Vagina (tissue), 2 donors: ENCODE data around the gene CHCHD4. TPM values are rescaled to one million over a fixed set of nuclear protein-coding genes. Genes with fewer than 3 reads are reported as not detected.

ENCODE experiments used
- DNase-seq, 2 donors: peaks; one replicate each; pipeline ENCODE4 v3.0.0-alpha.2; 2017; ENCODE audit errors: extremely low spot score in 2 of 2
- H3K27ac ChIP-seq: fragments of 200-600 bp; sonication (generic); one replicate; pipeline ENCODE4 v1.5.1; 2019
- H3K27me3 ChIP-seq: fragments of 200-600 bp; sonication (generic); one replicate; pipeline ENCODE4 v1.5.1; 2019
- H3K36me3 ChIP-seq, 2 donors: fragments of 200-600 bp; sonication (generic); one replicate each; pipeline ENCODE4 v1.5.1; 2017 to 2019
- H3K4me1 ChIP-seq: fragments of 200-600 bp; sonication (generic); one replicate; pipeline ENCODE4 v1.5.1; 2019
- H3K4me3 ChIP-seq, 2 donors: fragments of 200-600 bp; sonication (generic); 1 replicate in 1 of 2; 2 replicates in 1 of 2; pipeline ENCODE4 v1.5.1; 2016 to 2019
- H3K9me3 ChIP-seq: fragments of 200-600 bp; sonication (generic); one replicate; pipeline ENCODE4 v1.5.1; 2019
- POLR2A ChIP-seq, 2 donors: fragments of 450-650 bp; IDR thresholded peaks; one replicate each; pipeline ENCODE4 v1.6.1; 2017; ENCODE audit warnings: antibody characterized with exemption in 2 of 2, mild to moderate bottlenecking in 2 of 2, moderate library complexity in 2 of 2
- POLR2AphosphoS5 ChIP-seq, 2 donors: sonication (generic); formaldehyde crosslinking; IDR thresholded peaks; one replicate each; pipeline ENCODE4 v1.9.0; 2017; ENCODE audit warnings: antibody characterized with exemption in 2 of 2, mild to moderate bottlenecking in 2 of 2, low read depth in 1 of 2; ENCODE audit not compliant: insufficient read depth in 1 of 2
- intact Hi-C: fragments of 100-400 bp; cut with DNase I; formaldehyde crosslinking; loops from one replicate; pipeline ENCODE4 v1.15.1; 2023
- total RNA-seq: library from RNA; depleted of rRNA; stranded (reverse); fragments of >200 nt; gene quantifications from one replicate; pipeline ENCODE4 v1.2.3, GENCODE V29; 2016
- TF ChIP-seq, protein P1 (sequence below), 3 experiments: fragments of 450-650 bp in 2 of 3; fragments of 200-600 bp in 1 of 3; sonication (generic) in 1 of 3; IDR thresholded peaks; one replicate each; pipeline ENCODE4 v1.5.1; 2017 to 2019; ENCODE audit warnings: antibody characterized with exemption in 3 of 3, mild to moderate bottlenecking in 2 of 3, moderate library complexity in 2 of 3

Gene CHCHD4
- total RNA-seq, 1 donor from 2014 or later: 10.6 TPM

GRCh38 chr3:14141144-14141543, 16.5 kb upstream of the CHCHD4 start:
- H3K27ac ChIP-seq: no peak overlapping the region
- H3K9me3 ChIP-seq: no peaks in the 10 kb centered on the region
- H3K36me3 ChIP-seq: peaks cover 0 to 37% of the 10 kb centered on the region in 2 donors
- DNase-seq: no peak
- H3K4me1 ChIP-seq: peaks cover 46% of the 10 kb centered on the region
- H3K27me3 ChIP-seq: no peaks in the 10 kb centered on the region
- H3K4me3 ChIP-seq: no peak overlapping the region
- intact Hi-C loops: no loop called here
- TF ChIP-seq POLR2AphosphoS5 (IDR thresholded peaks at IDR 0.05; ENCODE audit: insufficient read depth in 1 of 2, low read depth in 1 of 2): no peak
- no peak for TF ChIP-seq POLR2A (IDR thresholded peaks at IDR 0.05)
- TF ChIP-seq, protein P1, sequence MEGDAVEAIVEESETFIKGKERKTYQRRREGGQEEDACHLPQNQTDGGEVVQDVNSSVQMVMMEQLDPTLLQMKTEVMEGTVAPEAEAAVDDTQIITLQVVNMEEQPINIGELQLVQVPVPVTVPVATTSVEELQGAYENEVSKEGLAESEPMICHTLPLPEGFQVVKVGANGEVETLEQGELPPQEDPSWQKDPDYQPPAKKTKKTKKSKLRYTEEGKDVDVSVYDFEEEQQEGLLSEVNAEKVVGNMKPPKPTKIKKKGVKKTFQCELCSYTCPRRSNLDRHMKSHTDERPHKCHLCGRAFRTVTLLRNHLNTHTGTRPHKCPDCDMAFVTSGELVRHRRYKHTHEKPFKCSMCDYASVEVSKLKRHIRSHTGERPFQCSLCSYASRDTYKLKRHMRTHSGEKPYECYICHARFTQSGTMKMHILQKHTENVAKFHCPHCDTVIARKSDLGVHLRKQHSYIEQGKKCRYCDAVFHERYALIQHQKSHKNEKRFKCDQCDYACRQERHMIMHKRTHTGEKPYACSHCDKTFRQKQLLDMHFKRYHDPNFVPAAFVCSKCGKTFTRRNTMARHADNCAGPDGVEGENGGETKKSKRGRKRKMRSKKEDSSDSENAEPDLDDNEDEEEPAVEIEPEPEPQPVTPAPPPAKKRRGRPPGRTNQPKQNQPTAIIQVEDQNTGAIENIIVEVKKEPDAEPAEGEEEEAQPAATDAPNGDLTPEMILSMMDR (IDR thresholded peaks at IDR 0.05): no peak

DNA sequence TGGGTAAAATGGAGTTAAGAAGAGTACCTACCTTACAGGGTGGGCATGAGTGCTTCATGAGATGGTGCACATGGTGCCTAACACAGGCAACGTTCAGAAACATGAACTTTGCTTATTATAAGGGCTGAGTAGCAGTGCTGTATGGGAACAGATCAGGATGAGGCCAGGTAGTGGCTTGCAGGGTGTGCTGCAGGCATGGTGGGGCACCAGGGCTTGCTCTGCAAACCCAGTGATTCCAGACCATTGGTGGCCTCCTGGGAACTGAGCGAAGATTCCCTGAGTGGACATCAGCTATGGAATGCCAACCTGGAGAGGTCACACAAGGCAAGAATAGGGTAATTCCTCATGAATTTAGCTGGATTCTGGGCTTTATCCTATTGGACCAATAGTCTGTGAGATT, 16.0 kb upstream of the CHCHD4 start:
- TF ChIP-seq, protein P1 (IDR thresholded peaks at IDR 0.05): no peak
- TF ChIP-seq POLR2A (IDR thresholded peaks at IDR 0.05) (no peak), POLR2AphosphoS5 (IDR thresholded peaks at IDR 0.05; ENCODE audit: insufficient read depth in 1 of 2, low read depth in 1 of 2) (no peak)
- Histone ChIP-seq H3K36me3 (peaks cover 0 to 38% of the 10 kb centered on the region in 2 donors), H3K27ac (no peak overlapping the region), H3K27me3 (no peaks in the 10 kb centered on the region), H3K4me3 (no peak overlapping the region), H3K9me3 (no peaks in the 10 kb centered on the region), H3K4me1 (peaks cover 41% of the 10 kb centered on the region)
- intact Hi-C loops: no loop called here
- DNase-seq: no peak

GRCh38 chr3:14139771-14140170, 15.1 kb upstream of the CHCHD4 start:
- Histone ChIP-seq H3K4me3 (no peak overlapping the region), H3K36me3 (peaks cover 0 to 47% of the 10 kb centered on the region in 2 donors), H3K4me1 (peaks cover 32% of the 10 kb centered on the region), H3K9me3 (no peaks in the 10 kb centered on the region), H3K27ac (no peak overlapping the region), H3K27me3 (no peaks in the 10 kb centered on the region)
- DNase-seq: no peak
- intact Hi-C loops: loop anchor here (10.0 kb wide), 1 partner anchor 245 kb away; no protein-coding TSS in a partner anchor
- TF ChIP-seq POLR2A (IDR thresholded peaks at IDR 0.05) (no peak), POLR2AphosphoS5 (IDR thresholded peaks at IDR 0.05; ENCODE audit: insufficient read depth in 1 of 2, low read depth in 1 of 2) (no peak)
- TF ChIP-seq, protein P1 (IDR thresholded peaks at IDR 0.05): no peak

GRCh38 chr3:14138878-14139655, 14.4 kb upstream of the CHCHD4 start:
- H3K27ac ChIP-seq: no peak overlapping the region
- TF ChIP-seq POLR2AphosphoS5 (IDR thresholded peaks at IDR 0.05; ENCODE audit: insufficient read depth in 1 of 2, low read depth in 1 of 2) (no peak), POLR2A (IDR thresholded peaks at IDR 0.05) (no peak)
- TF ChIP-seq, protein P1 (IDR thresholded peaks at IDR 0.05): no peak
- DNase-seq: no peak
- no peak overlapping the region for H3K4me3 ChIP-seq
- intact Hi-C loops: loop anchor here (10.0 kb wide), 1 partner anchor 244 kb away; no protein-coding TSS in a partner anchor
- H3K9me3 ChIP-seq: no peaks in the 10 kb centered on the region
- H3K27me3 ChIP-seq: no peaks in the 10 kb centered on the region
- peaks cover 27% of the 10 kb centered on the region for H3K4me1 ChIP-seq
- peaks cover 0 to 54% of the 10 kb centered on the region in 2 donors for H3K36me3 ChIP-seq
